Adipocyte (in vitro differentiated cells): ENCODE measurements around the gene GPATCH2.

Experiments
- DNase-seq: peaks from one replicate; pipeline ENCODE4 v3.0.0-alpha.2; 2015; ENCODE audit warnings: low read depth
- H3K27me3 ChIP-seq: replicated peaks from 2 replicates; pipeline ENCODE4 v1.7.0; 2013; ENCODE audit warnings: mild to moderate bottlenecking, low read length, moderate library complexity; ENCODE audit not compliant: control insufficient read depth, insufficient read depth
- H3K36me3 ChIP-seq: 2 replicates; pipeline ENCODE4 v1.7.0; 2013; ENCODE audit warnings: low read length, mild to moderate bottlenecking, moderate library complexity; ENCODE audit not compliant: control insufficient read depth, insufficient read depth, severe bottlenecking
- H3K4me1 ChIP-seq: 2 replicates; pipeline ENCODE4 v1.7.0; 2013; ENCODE audit warnings: mild to moderate bottlenecking, low read length, moderate library complexity; ENCODE audit not compliant: control insufficient read depth, insufficient read depth
- H3K4me3 ChIP-seq: 2 replicates; pipeline ENCODE4 v1.7.0; 2013; ENCODE audit warnings: mild to moderate bottlenecking, low read length, moderate library complexity
- H3K9ac ChIP-seq: 2 replicates; pipeline ENCODE4 v1.7.0; 2013; ENCODE audit warnings: mild to moderate bottlenecking, low read length, moderate library complexity
- H3K9me3 ChIP-seq: 2 replicates; pipeline ENCODE4 v1.7.0; 2013; ENCODE audit warnings: mild to moderate bottlenecking, low read length, moderate library complexity; ENCODE audit not compliant: control insufficient read depth

The GPATCH2 gene

GRCh38 chr1:217437376-217437775, 193.5 kb downstream of the GPATCH2 start:
- H3K9ac ChIP-seq = no peak overlapping the region
- H3K4me3 ChIP-seq = no peak overlapping the region
- no peak for DNase-seq
- H3K4me1 ChIP-seq = no peaks in the 10 kb centered on the region
- H3K36me3 ChIP-seq = peaks cover 8% of the 10 kb centered on the region
- no peaks in the 10 kb centered on the region for H3K9me3 ChIP-seq
- no peaks in the 10 kb centered on the region for H3K27me3 ChIP-seq

GRCh38 chr1:217435204-217435603, 195.7 kb downstream of the GPATCH2 start:
- H3K9me3 ChIP-seq = no peaks in the 10 kb centered on the region

GRCh38 chr1:217433664-217434063, 197.2 kb downstream of the GPATCH2 start:
- DNase-seq = no peak
- H3K27me3 ChIP-seq = no peaks in the 10 kb centered on the region
- H3K9ac ChIP-seq = no peak overlapping the region
- H3K36me3 ChIP-seq = peaks cover 20% of the 10 kb centered on the region
- no peaks in the 10 kb centered on the region for H3K9me3 ChIP-seq
- H3K4me3 ChIP-seq = no peak overlapping the region
- H3K4me1 ChIP-seq = no peaks in the 10 kb centered on the region

More at GRCh38 chr1:217435204-217435603, 195.7 kb downstream of the GPATCH2 start:
- no peak overlapping the region for H3K9ac ChIP-seq
- DNase-seq = no peak
- peaks cover 20% of the 10 kb centered on the region for H3K36me3 ChIP-seq
- no peaks in the 10 kb centered on the region for H3K4me1 ChIP-seq
- H3K27me3 ChIP-seq = no peaks in the 10 kb centered on the region
- H3K4me3 ChIP-seq = no peak overlapping the region

- DNase-seq = no peak
- H3K4me1 ChIP-seq = no peaks in the 10 kb centered on the region
- no peaks in the 10 kb centered on the region for H3K27me3 ChIP-seq
- no peak overlapping the region for H3K4me3 ChIP-seq
- H3K9me3 ChIP-seq = no peaks in the 10 kb centered on the region
- peaks cover 20% of the 10 kb centered on the region for H3K36me3 ChIP-seq
- H3K9ac ChIP-seq = no peak overlapping the region
Measured at GRCh38 chr1:217432339-217432738, 198.6 kb downstream of the GPATCH2 start.

DNA sequence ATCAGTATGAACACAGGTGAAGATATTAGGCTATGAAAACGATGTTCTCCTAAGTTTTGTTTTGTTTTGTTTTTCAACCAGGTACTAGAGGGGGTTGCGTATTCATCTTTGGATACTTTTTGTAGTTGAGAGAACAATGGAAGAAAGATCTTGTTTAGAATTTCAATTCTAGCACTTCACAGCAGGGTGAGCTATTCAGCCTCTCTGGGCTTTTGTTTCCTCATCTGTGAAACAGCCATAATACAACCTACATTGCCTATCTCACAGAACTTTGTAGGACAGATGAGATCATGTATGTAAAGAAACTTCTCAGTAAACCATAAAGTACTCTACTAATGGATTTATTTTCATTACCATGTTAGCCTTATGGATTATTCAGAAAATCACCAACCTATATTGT, 199.5 kb downstream of the GPATCH2 start:
- DNase-seq = no peak
- Histone ChIP-seq H3K9me3 (no peaks in the 10 kb centered on the region), H3K4me3 (no peak overlapping the region), H3K9ac (no peak overlapping the region), H3K36me3 (peaks cover 12% of the 10 kb centered on the region), H3K27me3 (no peaks in the 10 kb centered on the region), H3K4me1 (no peaks in the 10 kb centered on the region)

DNA sequence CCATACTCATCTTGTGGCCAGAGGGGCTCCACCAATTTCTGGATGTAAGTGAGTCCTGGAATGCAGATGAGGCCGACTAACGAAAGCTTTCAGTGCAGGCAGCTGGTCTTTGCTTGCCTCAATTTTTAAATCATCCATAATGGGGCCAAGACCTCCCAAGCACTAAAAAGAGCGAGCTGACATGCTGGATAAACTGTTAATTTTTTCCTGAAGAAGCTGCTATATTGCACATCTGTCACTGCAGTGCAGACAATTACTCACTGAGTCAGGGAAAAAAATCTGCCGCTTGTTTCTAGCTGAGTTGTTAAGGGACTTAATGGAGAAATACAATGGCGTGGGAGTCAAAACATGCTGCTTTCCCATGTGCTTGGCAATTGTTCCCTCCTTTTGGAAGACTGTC, 205.5 kb downstream of the GPATCH2 start:
- H3K4me1 ChIP-seq = peaks cover 18% of the 10 kb centered on the region
- no peaks in the 10 kb centered on the region for H3K9me3 ChIP-seq
- H3K27me3 ChIP-seq = no peaks in the 10 kb centered on the region
- peaks cover 2% of the 10 kb centered on the region for H3K36me3 ChIP-seq
- no peak overlapping the region for H3K4me3 ChIP-seq
- peak; percentile 22 for DNase-seq
- H3K9ac ChIP-seq = no peak overlapping the region

DNA sequence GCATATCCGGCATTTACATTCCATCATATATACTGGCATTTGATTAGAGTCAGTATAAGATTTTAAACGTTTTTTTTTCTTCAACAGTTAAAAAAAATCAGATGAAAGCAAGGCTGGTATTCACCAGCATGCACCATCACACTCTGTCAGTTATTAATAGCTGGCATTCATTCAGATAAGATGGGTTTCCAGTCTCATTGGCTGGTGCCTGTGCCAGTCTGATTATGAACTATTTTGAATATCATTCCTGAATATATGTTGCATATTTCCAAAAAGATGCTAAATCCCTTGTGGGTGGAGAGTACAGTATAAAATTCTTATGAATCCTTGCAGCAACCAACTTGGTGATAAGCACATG, 211.7 kb downstream of the GPATCH2 start:
- H3K4me3 ChIP-seq = no peak overlapping the region
- no peak for DNase-seq
- no peak overlapping the region for H3K9ac ChIP-seq
- no peaks in the 10 kb centered on the region for H3K36me3 ChIP-seq
- H3K9me3 ChIP-seq = no peaks in the 10 kb centered on the region
- no peaks in the 10 kb centered on the region for H3K27me3 ChIP-seq
- peaks cover 3% of the 10 kb centered on the region for H3K4me1 ChIP-seq

DNA sequence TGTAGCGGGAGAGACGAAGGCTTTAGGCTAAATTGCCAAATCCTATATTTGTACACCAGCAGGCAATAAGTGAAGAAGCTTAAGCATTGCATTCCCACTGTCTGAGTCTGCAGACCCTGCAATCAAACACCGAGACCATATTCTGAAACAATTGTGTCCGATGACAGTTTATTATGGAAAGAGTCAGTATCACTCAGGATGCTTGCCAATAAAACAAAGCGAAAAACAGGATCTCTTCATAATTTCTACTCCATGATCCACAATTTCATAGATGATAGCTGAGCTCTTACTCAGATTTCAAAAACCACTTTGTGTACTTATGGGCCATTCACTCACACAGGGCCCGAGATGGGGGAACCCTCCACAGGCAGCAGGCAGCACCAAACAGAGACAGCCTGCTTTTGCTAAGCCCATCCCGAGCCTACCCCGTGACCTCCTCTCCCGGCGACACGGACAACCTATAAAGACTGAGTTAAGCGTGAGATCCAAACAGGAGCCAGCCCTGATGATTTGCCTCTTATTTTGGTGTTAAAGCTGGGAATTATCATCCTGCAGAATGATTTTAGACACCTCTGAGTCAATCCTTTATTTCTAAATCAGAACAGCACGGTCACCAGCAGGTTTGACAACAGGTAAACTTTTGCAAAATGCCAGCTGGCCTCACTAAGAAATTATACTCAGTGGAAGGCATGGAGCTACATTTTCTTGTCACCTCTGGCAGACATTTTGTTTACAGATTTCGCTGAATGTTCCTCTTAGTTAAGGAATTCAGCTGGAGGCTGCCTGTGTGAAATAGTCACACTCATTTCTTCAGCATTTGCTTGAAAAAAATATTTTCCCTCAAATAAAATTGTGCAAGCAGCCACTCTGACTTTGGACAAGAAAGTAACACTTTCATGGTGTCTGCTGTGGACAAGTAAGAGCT, 212.4 kb downstream of the GPATCH2 start:
- H3K27me3 ChIP-seq = no peaks in the 10 kb centered on the region
- no peaks in the 10 kb centered on the region for H3K36me3 ChIP-seq
- H3K9ac ChIP-seq = no peak overlapping the region
- no peaks in the 10 kb centered on the region for H3K9me3 ChIP-seq
- peaks cover 3% of the 10 kb centered on the region for H3K4me1 ChIP-seq
- H3K4me3 ChIP-seq = no peak overlapping the region
- no peak for DNase-seq

DNA sequence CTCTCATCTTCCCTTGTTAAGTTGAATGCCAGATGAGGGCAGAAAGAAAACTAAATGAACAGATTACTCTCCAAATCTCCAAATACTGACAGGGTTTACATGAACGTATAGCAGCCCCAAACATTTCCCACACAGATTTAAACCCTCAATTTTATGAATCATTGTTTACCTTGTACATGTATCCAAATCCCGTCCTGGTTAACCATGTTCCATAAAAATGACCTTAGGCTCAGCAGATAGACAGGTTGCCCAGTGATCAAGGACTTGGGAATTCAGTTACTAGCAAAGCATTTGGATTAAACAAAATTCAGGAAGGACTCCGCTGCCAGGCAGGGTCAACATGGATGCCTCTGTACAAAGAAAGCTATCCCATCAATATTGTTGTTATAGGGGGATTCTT, 213.5 kb downstream of the GPATCH2 start:
- H3K4me1 ChIP-seq = peaks cover 2% of the 10 kb centered on the region
- H3K27me3 ChIP-seq = no peaks in the 10 kb centered on the region
- H3K4me3 ChIP-seq = no peak overlapping the region

GRCh38 chr1:217407534-217408001, 223.3 kb downstream of the GPATCH2 start:
- H3K27me3 ChIP-seq = no peaks in the 10 kb centered on the region
- H3K36me3 ChIP-seq = no peaks in the 10 kb centered on the region
- DNase-seq = no peak
- H3K4me3 ChIP-seq = no peak overlapping the region
- H3K9me3 ChIP-seq = no peaks in the 10 kb centered on the region
- H3K4me1 ChIP-seq = no peaks in the 10 kb centered on the region
- H3K9ac ChIP-seq = no peak overlapping the region

More for the DNA sequence above, 213.5 kb downstream of the GPATCH2 start:
- Histone ChIP-seq H3K36me3 (no peaks in the 10 kb centered on the region), H3K9ac (no peak overlapping the region), H3K9me3 (no peaks in the 10 kb centered on the region)
- no peak for DNase-seq

DNA sequence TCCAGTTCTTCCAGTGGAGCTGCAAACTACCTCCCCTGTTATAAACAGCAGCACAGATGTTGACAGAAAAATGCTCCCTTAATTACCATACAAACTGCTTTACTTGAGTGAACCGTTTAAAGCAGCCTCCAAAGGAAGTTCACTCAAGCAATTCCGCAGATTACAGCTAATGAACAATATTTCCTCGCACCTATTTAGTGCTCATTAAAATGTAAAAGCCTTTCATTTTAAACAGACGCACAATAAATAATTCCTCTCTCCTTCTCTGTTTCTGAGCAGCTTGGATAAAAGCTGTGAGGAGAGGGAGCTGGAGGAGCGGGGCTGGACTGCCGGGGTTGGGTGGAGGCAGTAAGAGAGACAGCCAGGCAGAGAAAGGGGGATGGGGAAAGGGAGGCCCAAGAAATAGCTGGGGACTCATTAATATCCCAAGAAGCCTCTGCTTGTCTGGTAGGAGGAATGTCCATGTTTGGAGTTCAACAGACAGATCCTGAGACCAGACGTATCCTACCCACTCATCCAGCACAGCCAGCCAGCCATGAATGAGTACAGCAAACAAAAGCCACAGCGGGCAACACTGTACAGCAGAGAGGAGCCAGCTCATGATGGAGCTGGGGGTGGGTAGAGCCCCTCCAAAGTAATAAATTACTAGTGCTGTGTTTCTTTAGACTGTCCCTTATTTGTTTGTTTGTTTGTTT, 227.7 kb downstream of the GPATCH2 start:
- no peak for DNase-seq
- Histone ChIP-seq H3K9me3 (no peaks in the 10 kb centered on the region), H3K27me3 (no peaks in the 10 kb centered on the region), H3K4me1 (no peaks in the 10 kb centered on the region), H3K4me3 (no peak overlapping the region), H3K36me3 (no peaks in the 10 kb centered on the region), H3K9ac (no peak overlapping the region)
